C4-2B (cell line): ENCODE data around the gene ASZ1.

Experiments used
- CTCF ChIP-seq: fragments of 450-650 bp; conservative IDR thresholded peaks from 2 replicates; pipeline ENCODE4 v1.5.1; 2017; ENCODE audit warnings: mild to moderate bottlenecking
- ZFX ChIP-seq: fragments of 450-650 bp; IDR thresholded peaks from 2 replicates; pipeline ENCODE4 v1.6.1; 2017

GRCh38 chr7:117375380-117375779 lies 51.9 kb downstream of the ASZ1 start:
- TF ChIP-seq CTCF, result peak; percentile 39
- TF ChIP-seq ZFX, result no peak
